ENCODE data around the gene MUC16. TPM values are rescaled to one million over a fixed set of nuclear protein-coding genes. Genes with fewer than 3 reads are reported as not detected.
"Not testable (repeated sequence)": the region's sequence is repeated elsewhere in the genome, so short reads cannot be mapped to it uniquely, and the experiment has no call there.

MUC16 gene
- total and polyA plus RNA-seq, 2 of the 13 experiments (the other 11 are each of a cell fraction or from before 2014, with no cell fraction given): not detected

DNA sequence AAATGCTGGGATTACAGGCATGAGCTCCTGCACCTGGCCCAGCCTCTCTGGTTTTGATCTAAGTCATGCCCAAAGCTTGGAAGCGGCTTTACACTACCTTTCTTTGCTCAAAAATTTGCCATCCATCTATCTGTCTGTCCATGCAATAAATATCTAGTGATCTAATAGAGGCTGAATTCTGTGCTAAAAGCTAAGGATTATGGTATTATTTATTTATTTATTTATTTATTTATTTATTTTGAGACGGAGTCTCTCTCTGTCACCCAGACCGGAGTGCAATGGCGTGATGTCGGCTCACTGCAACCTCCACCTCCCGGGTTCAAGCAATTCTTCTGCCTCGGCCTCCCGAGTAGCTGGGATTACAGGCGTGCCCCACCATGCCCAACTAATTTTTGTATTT lies 45.9 kb upstream of the MUC16 start:
- H3K36me3 ChIP-seq (replicated peaks in 1 of 2; ENCODE audit: control insufficient read depth in 1 of 2, insufficient read depth in 2 of 2, low read length in 2 of 2); FAIRE-seq; H3K79me2 ChIP-seq (ENCODE audit: insufficient read depth, low read length); ATAC-seq; H3K27me3 ChIP-seq (ENCODE audit: control insufficient read depth in 1 of 2, insufficient read depth in 2 of 2, low read length in 2 of 2); H3K9ac ChIP-seq (ENCODE audit: insufficient read depth, low read depth, low read length); BruUV-seq (replicated peaks); POLR2A ChIA-PET; H3K27ac ChIP-seq (ENCODE audit: extremely low read length, insufficient read depth, low read length); H3K4me3 ChIP-seq (replicated peaks in 1 of 3; ENCODE audit: insufficient read depth in 1 of 3, low read depth in 2 of 3, low read length in 3 of 3); H3K4me2 ChIP-seq (ENCODE audit: low read depth, low read length); H3K9me3 ChIP-seq (ENCODE audit: low read length); CTCF ChIA-PET (ENCODE audit: low intra/inter-chr PET ratio, low total read pairs); H4K20me1 ChIP-seq (ENCODE audit: insufficient read depth, low read length); H3K4me1 ChIP-seq (ENCODE audit: insufficient read depth, low read length); DNase-seq (ENCODE audit: low spot score); intact Hi-C loops (cut with micrococcal nuclease; ENCODE audit: unreplicated experiment); H2AFZ ChIP-seq (ENCODE audit: low read length); in situ Hi-C loops (cut with HindIII; ENCODE audit: extremely low pct_ligation_motif_present, low pct_unique_long_range_greater_than_20kb): not testable (repeated sequence)
- 89% methylated on average over 9 of the region's 9 CpGs for WGBS (ENCODE audit: low lambda C conversion rate)

- FAIRE-seq: no peak
- DNase-seq (ENCODE audit: low spot score): no peak
- no peak overlapping the region for H2AFZ ChIP-seq (ENCODE audit: low read length)
- H3K4me3 ChIP-seq (replicated peaks in 1 of 3; ENCODE audit: insufficient read depth in 1 of 3, low read depth in 2 of 3, low read length in 3 of 3): no peak overlapping the region
- ATAC-seq: no peak
- POLR2A ChIA-PET: no interaction called here
- intact Hi-C loops (cut with micrococcal nuclease; ENCODE audit: unreplicated experiment) (no loop called here), in situ Hi-C loops (cut with HindIII; ENCODE audit: extremely low pct_ligation_motif_present, low pct_unique_long_range_greater_than_20kb) (no loop called here)
- H3K27ac ChIP-seq (ENCODE audit: extremely low read length, insufficient read depth, low read length): no peak overlapping the region
- CTCF ChIA-PET (ENCODE audit: low intra/inter-chr PET ratio, low total read pairs): no interaction called here
- H3K79me2 ChIP-seq (ENCODE audit: insufficient read depth, low read length): no peaks in the 10 kb centered on the region
- H3K36me3 ChIP-seq (replicated peaks in 1 of 2; ENCODE audit: control insufficient read depth in 1 of 2, insufficient read depth in 2 of 2, low read length in 2 of 2): no peaks in the 10 kb centered on the region
- BruUV-seq (replicated peaks): no TSS peak
- no peaks in the 10 kb centered on the region for H3K9me3 ChIP-seq (ENCODE audit: low read length)
- WGBS (ENCODE audit: low lambda C conversion rate): 21% methylated on average over 8 of the region's 8 CpGs
- no peak overlapping the region for H3K4me2 ChIP-seq (ENCODE audit: low read depth, low read length)
- no peaks in the 10 kb centered on the region for H4K20me1 ChIP-seq (ENCODE audit: insufficient read depth, low read length)
- no peaks in the 10 kb centered on the region for H3K27me3 ChIP-seq (ENCODE audit: control insufficient read depth in 1 of 2, insufficient read depth in 2 of 2, low read length in 2 of 2)
- H3K4me1 ChIP-seq (ENCODE audit: insufficient read depth, low read length): no peaks in the 10 kb centered on the region
- H3K9ac ChIP-seq (ENCODE audit: insufficient read depth, low read depth, low read length): no peak overlapping the region
- no peak for TF ChIP-seq GTF3A (CRISPR knock-in tag; conservative IDR thresholded peaks at IDR 0.05)
- TF ChIP-seq, protein P1, sequence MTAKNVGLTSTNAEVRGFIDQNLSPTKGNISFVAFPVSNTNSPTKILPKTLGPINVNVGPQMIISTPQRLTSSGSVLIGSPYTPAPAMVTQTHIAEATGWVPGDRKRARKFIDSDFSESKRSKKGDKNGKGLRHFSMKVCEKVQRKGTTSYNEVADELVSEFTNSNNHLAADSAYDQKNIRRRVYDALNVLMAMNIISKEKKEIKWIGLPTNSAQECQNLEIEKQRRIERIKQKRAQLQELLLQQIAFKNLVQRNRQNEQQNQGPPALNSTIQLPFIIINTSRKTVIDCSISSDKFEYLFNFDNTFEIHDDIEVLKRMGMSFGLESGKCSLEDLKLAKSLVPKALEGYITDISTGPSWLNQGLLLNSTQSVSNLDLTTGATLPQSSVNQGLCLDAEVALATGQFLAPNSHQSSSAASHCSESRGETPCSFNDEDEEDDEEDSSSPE (CRISPR knock-in tag; IDR thresholded peaks at IDR 0.05): no peak
- TF ChIP-seq TRAFD1 (CRISPR knock-in tag; IDR thresholded peaks at IDR 0.05; ENCODE audit: borderline replicate concordance): no peak
- TF ChIP-seq ZNF496 (CRISPR knock-in tag; IDR thresholded peaks at IDR 0.05; ENCODE audit: insufficient replicate concordance): no peak
- no peak for TF ChIP-seq SIX1 (CRISPR knock-in tag; IDR thresholded peaks at IDR 0.05; ENCODE audit: borderline replicate concordance)
- no peak for TF ChIP-seq ZBTB20 (CRISPR knock-in tag; IDR thresholded peaks at IDR 0.05; ENCODE audit: borderline replicate concordance, low read depth)
- no peak for TF ChIP-seq ZNF614 (CRISPR knock-in tag; IDR thresholded peaks at IDR 0.05; ENCODE audit: borderline replicate concordance)
- no peak for TF ChIP-seq SMC3 (IDR thresholded peaks at IDR 0.05; ENCODE audit: low read length)
- TF ChIP-seq BCL6 (CRISPR knock-in tag; IDR thresholded peaks at IDR 0.05): no peak
- TF ChIP-seq ZBTB3 (CRISPR knock-in tag; IDR thresholded peaks at IDR 0.05; ENCODE audit: borderline replicate concordance, low read depth): no peak
- TF ChIP-seq KDM3A (CRISPR knock-in tag; IDR thresholded peaks at IDR 0.05; ENCODE audit: low read depth): no peak
- TF ChIP-seq, protein P2, sequence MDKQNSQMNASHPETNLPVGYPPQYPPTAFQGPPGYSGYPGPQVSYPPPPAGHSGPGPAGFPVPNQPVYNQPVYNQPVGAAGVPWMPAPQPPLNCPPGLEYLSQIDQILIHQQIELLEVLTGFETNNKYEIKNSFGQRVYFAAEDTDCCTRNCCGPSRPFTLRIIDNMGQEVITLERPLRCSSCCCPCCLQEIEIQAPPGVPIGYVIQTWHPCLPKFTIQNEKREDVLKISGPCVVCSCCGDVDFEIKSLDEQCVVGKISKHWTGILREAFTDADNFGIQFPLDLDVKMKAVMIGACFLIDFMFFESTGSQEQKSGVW (CRISPR knock-in tag; IDR thresholded peaks at IDR 0.05; ENCODE audit: borderline replicate concordance): no peak
- TF ChIP-seq NFATC3 (CRISPR knock-in tag; IDR thresholded peaks at IDR 0.05): no peak
- TF ChIP-seq FOXP1 (IDR thresholded peaks at IDR 0.05): no peak
- no peak for TF ChIP-seq FOXP1 (CRISPR knock-in tag; IDR thresholded peaks at IDR 0.05)
- TF ChIP-seq MXI1 (IDR thresholded peaks at IDR 0.05; ENCODE audit: borderline replicate concordance, low read depth, low read length): no peak
Measured at GRCh38 chr19:9054765-9055164, 44.6 kb upstream of the MUC16 start.
